ENCODE data around the gene SENP6.
"Not testable (repeated sequence)": the region's sequence is repeated elsewhere in the genome, so short reads cannot be mapped to it uniquely, and the experiment has no call there.

DNA sequence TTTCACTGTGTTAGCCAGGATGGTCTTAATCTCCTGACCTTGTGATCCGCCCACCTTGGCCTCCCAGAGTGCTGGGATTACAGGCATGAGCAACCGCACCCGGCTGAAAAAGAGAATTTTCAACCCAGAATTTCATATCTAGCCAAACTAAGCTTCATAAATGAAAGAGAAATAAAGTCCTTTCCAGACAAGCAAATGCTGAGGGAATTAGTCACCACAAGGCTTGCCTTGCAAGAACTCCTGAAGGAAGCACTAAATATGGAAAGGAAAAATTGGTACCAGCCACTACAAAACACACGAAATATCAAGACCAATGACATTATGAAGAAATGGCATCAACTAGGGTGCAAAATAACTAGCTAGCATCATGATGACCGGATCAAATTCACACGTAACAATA, 31.0 kb upstream of the SENP6 start:
- TF ChIP-seq CTCF, POLR2A (IDR thresholded peaks at IDR 0.05): not testable (repeated sequence)
